ENCODE results near the gene MSI2. TPM values are rescaled to one million over a fixed set of nuclear protein-coding genes. Genes with fewer than 3 reads are reported as not detected.

MSI2 gene
- polyA plus RNA-seq, 1 of the 3 experiments (the other 2 are of a cell fraction): 24.1 TPM

DNA sequence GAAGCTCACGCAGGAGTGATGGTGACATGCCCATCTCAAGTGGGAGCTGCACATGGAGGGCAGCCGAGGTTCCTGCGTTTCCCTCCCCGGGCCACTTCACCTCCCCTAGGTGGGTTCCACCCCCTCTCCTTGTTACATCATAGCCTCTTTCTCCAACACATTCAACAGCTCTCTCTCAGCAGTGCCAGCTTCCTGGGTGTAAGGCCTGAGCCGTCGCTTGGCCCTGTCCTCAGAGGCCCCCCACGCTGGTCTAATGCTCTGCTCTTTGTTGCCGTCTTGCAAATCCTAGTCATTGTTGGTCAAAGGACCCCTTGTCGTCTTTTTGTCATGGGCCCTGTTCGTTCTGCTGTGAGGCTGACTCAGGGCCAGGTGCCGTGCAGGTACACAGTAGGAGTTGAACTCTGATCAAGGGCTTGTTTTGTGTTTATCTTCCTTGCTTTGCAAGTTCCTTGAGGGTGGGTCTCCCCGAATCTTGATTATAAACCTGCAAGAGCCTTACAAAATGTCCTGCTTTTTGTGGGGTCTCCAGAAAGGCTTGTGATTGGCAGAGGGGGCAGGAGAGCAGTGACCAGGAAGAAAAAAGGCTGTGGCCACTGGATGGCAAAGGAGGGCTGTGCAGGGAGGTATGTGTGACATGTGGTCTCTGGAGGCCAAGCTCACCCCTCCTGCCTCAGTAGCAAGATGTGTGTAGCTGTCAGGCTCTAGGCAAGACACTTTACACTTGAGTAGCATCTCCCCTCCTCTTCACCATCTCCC is 352.2 kb downstream of the MSI2 start:
- H3K79me2 ChIP-seq (ENCODE audit: insufficient read depth): no peaks in the 10 kb centered on the region
- no peaks in the 10 kb centered on the region for H3K36me3 ChIP-seq (replicated peaks in 1 of 2; ENCODE audit: control insufficient read depth in 1 of 2, insufficient read depth in 2 of 2, low read length in 1 of 2)
- H3K27me3 ChIP-seq (ENCODE audit: insufficient read depth): no peaks in the 10 kb centered on the region
- no peak for DNase-seq
- no peaks in the 10 kb centered on the region for H3K9me2 ChIP-seq
- no peaks in the 10 kb centered on the region for H3K9me3 ChIP-seq
- H3K4me1 ChIP-seq (ENCODE audit: control insufficient read depth in 1 of 2, insufficient read depth in 2 of 2, low read depth in 1 of 2, low read length in 1 of 2): peaks cover 20 to 69% of the 10 kb centered on the region in 2 experiments
- peaks cover 3% of the 10 kb centered on the region for H3F3A ChIP-seq (replicated peaks; ENCODE audit: insufficient read depth)
- no peak overlapping the region for H2AFZ ChIP-seq (ENCODE audit: low read depth)
- ChIA-PET CTCF (interaction anchor here (0.8 to 17.7 kb wide), 9 partner anchors 9 to 225 kb away, joined by 3 to 298 read pairs (median 7); partner anchors contain the start of gene CCDC182), POLR2A (interaction anchor here (1.8 to 5.2 kb wide), 2 partner anchors 15 to 57 kb away, joined by 3 to 43 read pairs; no protein-coding TSS in a partner anchor)
- H4K20me1 ChIP-seq (ENCODE audit: insufficient read depth): no peaks in the 10 kb centered on the region
- no peak overlapping the region for H3K9ac ChIP-seq
- H3K4me2 ChIP-seq: no peak overlapping the region
- no peak for TF ChIP-seq TCF12 (IDR thresholded peaks at IDR 0.05)
- TF ChIP-seq RAD21 (IDR thresholded peaks at IDR 0.05; ENCODE audit: low read length): 0 out of 2 replicates have a peak, but pooled peaks have one; percentile 33
- H3K27ac ChIP-seq (ENCODE audit: low read depth in 2 of 2, low read length in 1 of 2): peak overlapping the region in 1 of 2 experiments; percentile 99; a peak in 2 of 4 replicates
- 96% methylated on average over 11 of the region's 12 CpGs for WGBS (ENCODE audit: low lambda C conversion rate)
- H3K4me3 ChIP-seq (ENCODE audit: low read depth in 2 of 2, low read length in 1 of 2): no peak overlapping the region

GRCh38 chr17:57609125-57609877 is 353.0 kb downstream of the MSI2 start:
- ChIA-PET POLR2A (no interaction called here), CTCF (interaction anchor here (0.8 to 17.7 kb wide), 10 partner anchors 10 to 224 kb away, joined by 3 to 298 read pairs (median 4); no protein-coding TSS in a partner anchor)
- H3K4me3 ChIP-seq (ENCODE audit: low read depth in 2 of 2, low read length in 1 of 2): no peak overlapping the region
- H3K4me2 ChIP-seq: no peak overlapping the region
- H4K20me1 ChIP-seq (ENCODE audit: insufficient read depth): no peaks in the 10 kb centered on the region
- H3K27ac ChIP-seq (ENCODE audit: low read depth in 2 of 2, low read length in 1 of 2): peak overlapping the region in 1 of 2 experiments; percentile 99; a peak in 2 of 4 replicates
- H3K9me3 ChIP-seq: no peaks in the 10 kb centered on the region
- H3K4me1 ChIP-seq (ENCODE audit: control insufficient read depth in 1 of 2, insufficient read depth in 2 of 2, low read depth in 1 of 2, low read length in 1 of 2): peaks cover 17 to 61% of the 10 kb centered on the region in 2 experiments
- no peaks in the 10 kb centered on the region for H3K27me3 ChIP-seq (ENCODE audit: insufficient read depth)
- H3F3A ChIP-seq (replicated peaks; ENCODE audit: insufficient read depth): peaks cover 3% of the 10 kb centered on the region
- no peak for DNase-seq
- H3K36me3 ChIP-seq (replicated peaks in 1 of 2; ENCODE audit: control insufficient read depth in 1 of 2, insufficient read depth in 2 of 2, low read length in 1 of 2): no peaks in the 10 kb centered on the region
- no peaks in the 10 kb centered on the region for H3K79me2 ChIP-seq (ENCODE audit: insufficient read depth)
- H2AFZ ChIP-seq (ENCODE audit: low read depth): no peak overlapping the region
- no peak overlapping the region for H3K9ac ChIP-seq
- WGBS (ENCODE audit: low lambda C conversion rate): 93% methylated on average over 11 of the region's 11 CpGs
- no peaks in the 10 kb centered on the region for H3K9me2 ChIP-seq
- TF ChIP-seq SMC3 (IDR thresholded peaks at IDR 0.05; ENCODE audit: low read depth, low read length) (no peak), TEAD4 (IDR thresholded peaks at IDR 0.05; ENCODE audit: borderline replicate concordance, insufficient read depth) (no peak), TAF1 (IDR thresholded peaks at IDR 0.05; ENCODE audit: borderline replicate concordance, low read depth, low read length) (no peak), ELF1 (IDR thresholded peaks at IDR 0.05) (no peak), GATA2 (CRISPR knock-in tag; IDR thresholded peaks at IDR 0.05) (no peak), RXRA (IDR thresholded peaks at IDR 0.05; ENCODE audit: borderline replicate concordance, low read depth) (no peak), FOXJ3 (CRISPR knock-in tag; IDR thresholded peaks at IDR 0.05) (no peak), NFIC (IDR thresholded peaks at IDR 0.05; ENCODE audit: borderline replicate concordance) (no peak), IRF3 (IDR thresholded peaks at IDR 0.05; ENCODE audit: low read depth, low read length) (no peak), FOSL2 (IDR thresholded peaks at IDR 0.05; ENCODE audit: borderline replicate concordance, low read depth) (no peak), NRF1 (IDR thresholded peaks at IDR 0.05; ENCODE audit: low read depth, low read length) (no peak), RFX5 (IDR thresholded peaks at IDR 0.05; ENCODE audit: low read length) (no peak), PBX3 (IDR thresholded peaks at IDR 0.05) (no peak), RCOR1 (IDR thresholded peaks at IDR 0.05; ENCODE audit: low read length) (no peak), SIN3A (IDR thresholded peaks at IDR 0.05; ENCODE audit: borderline replicate concordance, low read depth, low read length) (no peak), YY1 (IDR thresholded peaks at IDR 0.05; ENCODE audit: low read depth) (no peak), MXI1 (IDR thresholded peaks at IDR 0.05; ENCODE audit: low read depth, low read length) (no peak)
- TF ChIP-seq, protein P1, sequence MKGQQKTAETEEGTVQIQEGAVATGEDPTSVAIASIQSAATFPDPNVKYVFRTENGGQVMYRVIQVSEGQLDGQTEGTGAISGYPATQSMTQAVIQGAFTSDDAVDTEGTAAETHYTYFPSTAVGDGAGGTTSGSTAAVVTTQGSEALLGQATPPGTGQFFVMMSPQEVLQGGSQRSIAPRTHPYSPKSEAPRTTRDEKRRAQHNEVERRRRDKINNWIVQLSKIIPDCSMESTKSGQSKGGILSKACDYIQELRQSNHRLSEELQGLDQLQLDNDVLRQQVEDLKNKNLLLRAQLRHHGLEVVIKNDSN (IDR thresholded peaks at IDR 0.05; ENCODE audit: borderline replicate concordance, low read depth): no peak
- TF ChIP-seq, protein P2, sequence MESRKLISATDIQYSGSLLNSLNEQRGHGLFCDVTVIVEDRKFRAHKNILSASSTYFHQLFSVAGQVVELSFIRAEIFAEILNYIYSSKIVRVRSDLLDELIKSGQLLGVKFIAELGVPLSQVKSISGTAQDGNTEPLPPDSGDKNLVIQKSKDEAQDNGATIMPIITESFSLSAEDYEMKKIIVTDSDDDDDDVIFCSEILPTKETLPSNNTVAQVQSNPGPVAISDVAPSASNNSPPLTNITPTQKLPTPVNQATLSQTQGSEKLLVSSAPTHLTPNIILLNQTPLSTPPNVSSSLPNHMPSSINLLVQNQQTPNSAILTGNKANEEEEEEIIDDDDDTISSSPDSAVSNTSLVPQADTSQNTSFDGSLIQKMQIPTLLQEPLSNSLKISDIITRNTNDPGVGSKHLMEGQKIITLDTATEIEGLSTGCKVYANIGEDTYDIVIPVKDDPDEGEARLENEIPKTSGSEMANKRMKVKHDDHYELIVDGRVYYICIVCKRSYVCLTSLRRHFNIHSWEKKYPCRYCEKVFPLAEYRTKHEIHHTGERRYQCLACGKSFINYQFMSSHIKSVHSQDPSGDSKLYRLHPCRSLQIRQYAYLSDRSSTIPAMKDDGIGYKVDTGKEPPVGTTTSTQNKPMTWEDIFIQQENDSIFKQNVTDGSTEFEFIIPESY (IDR thresholded peaks at IDR 0.05; ENCODE audit: borderline replicate concordance, low read depth): no peak
